Lower lobe of right lung (tissue), 2 donors: ENCODE measurements around the gene STAMBP. TPM values are rescaled to one million over a fixed set of nuclear protein-coding genes. Genes with fewer than 3 reads are reported as not detected.
"Not testable (repeated sequence)": the region's sequence is repeated elsewhere in the genome, so short reads cannot be mapped to it uniquely, and the experiment has no call there.

Experiments
- ATAC-seq, 2 donors: fragments of 200-7000 bp; cut with Tn5 transposase; one replicate each; pipeline ENCODE4 v1.9.1; 2020 to 2022; ENCODE audit warnings: mild to moderate bottlenecking in 2 of 2, moderate library complexity in 2 of 2
- DNase-seq: peaks from one replicate; pipeline ENCODE4 v3.0.0-alpha.2; 2020
- H3K27ac ChIP-seq: fragments of 200-600 bp; one replicate; pipeline ENCODE4 v1.8.0; 2022
- H3K27me3 ChIP-seq: fragments of 200-600 bp; one replicate; pipeline ENCODE4 v1.8.0; 2022; ENCODE audit warnings: low read depth
- H3K36me3 ChIP-seq: fragments of 200-600 bp; one replicate; pipeline ENCODE4 v1.8.0; 2022; ENCODE audit warnings: mild to moderate bottlenecking
- H3K4me1 ChIP-seq: fragments of 200-600 bp; one replicate; pipeline ENCODE4 v1.8.0; 2022
- H3K4me3 ChIP-seq: fragments of 200-600 bp; one replicate; pipeline ENCODE4 v1.8.0; 2022; ENCODE audit warnings: mild to moderate bottlenecking
- H3K9me3 ChIP-seq: fragments of 200-600 bp; one replicate; pipeline ENCODE4 v1.8.0; 2022
- intact Hi-C: fragments of 100-400 bp; cut with DNase I; formaldehyde crosslinking; loops from one replicate; pipeline ENCODE4 v1.11.0; 2022
- long read RNA-seq: library from polyadenylated mRNA; unstranded; transcript quantifications from one replicate; pipeline ENCODE4 v2.0.0, GENCODE V29; 2021
- total RNA-seq: library from RNA; stranded (reverse); fragmentation: NEBNext Ultra II Directional; extraction: Animal tissue kit (Norgen Biotek cat#: 25700); gene quantifications from one replicate; pipeline ENCODE4 v1.2.1, GENCODE V29; 2021
- TF ChIP-seq, protein P1 (sequence below): fragments of 200-600 bp; IDR thresholded peaks from one replicate; pipeline ENCODE4 v1.8.0; 2022; ENCODE audit warnings: antibody characterized with exemption, mild to moderate bottlenecking
- donor health status: DM: no; HTN: yes; CAD: no; lungs with severe emphysema.

The STAMBP gene
- total RNA-seq: 31.3 TPM
- long read RNA-seq, full-length matches to known transcripts: 21 of 45 reads
- long read RNA-seq, partial matches to known transcripts: 4 of 45 reads
- long read RNA-seq, other reads (novel, unspliced or antisense): 20 of 45 reads

- no peaks in the 10 kb centered on the region for H3K27me3 ChIP-seq
- peak; percentile 97 for DNase-seq
- intact Hi-C loops: no loop called here
- H3K27ac ChIP-seq: peak within 1 kb of the TSS; percentile 92
- peak; percentile 98 to 99 for ATAC-seq
- H3K36me3 ChIP-seq: peaks cover 25% of the 10 kb centered on the region
- H3K4me3 ChIP-seq: peak within 1 kb of the TSS; percentile 69
- no peaks in the 10 kb centered on the region for H3K9me3 ChIP-seq
- H3K4me1 ChIP-seq: peaks cover 21% of the 10 kb centered on the region
- TF ChIP-seq, protein P1, sequence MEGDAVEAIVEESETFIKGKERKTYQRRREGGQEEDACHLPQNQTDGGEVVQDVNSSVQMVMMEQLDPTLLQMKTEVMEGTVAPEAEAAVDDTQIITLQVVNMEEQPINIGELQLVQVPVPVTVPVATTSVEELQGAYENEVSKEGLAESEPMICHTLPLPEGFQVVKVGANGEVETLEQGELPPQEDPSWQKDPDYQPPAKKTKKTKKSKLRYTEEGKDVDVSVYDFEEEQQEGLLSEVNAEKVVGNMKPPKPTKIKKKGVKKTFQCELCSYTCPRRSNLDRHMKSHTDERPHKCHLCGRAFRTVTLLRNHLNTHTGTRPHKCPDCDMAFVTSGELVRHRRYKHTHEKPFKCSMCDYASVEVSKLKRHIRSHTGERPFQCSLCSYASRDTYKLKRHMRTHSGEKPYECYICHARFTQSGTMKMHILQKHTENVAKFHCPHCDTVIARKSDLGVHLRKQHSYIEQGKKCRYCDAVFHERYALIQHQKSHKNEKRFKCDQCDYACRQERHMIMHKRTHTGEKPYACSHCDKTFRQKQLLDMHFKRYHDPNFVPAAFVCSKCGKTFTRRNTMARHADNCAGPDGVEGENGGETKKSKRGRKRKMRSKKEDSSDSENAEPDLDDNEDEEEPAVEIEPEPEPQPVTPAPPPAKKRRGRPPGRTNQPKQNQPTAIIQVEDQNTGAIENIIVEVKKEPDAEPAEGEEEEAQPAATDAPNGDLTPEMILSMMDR: no peak
Observed at GRCh38 chr2:73828818-73829570, at the start of gene STAMBP. STAMBP (plus strand) TSS chr2:73828961; CDS start chr2:73830857, 1,896 bp downstream.

DNA sequence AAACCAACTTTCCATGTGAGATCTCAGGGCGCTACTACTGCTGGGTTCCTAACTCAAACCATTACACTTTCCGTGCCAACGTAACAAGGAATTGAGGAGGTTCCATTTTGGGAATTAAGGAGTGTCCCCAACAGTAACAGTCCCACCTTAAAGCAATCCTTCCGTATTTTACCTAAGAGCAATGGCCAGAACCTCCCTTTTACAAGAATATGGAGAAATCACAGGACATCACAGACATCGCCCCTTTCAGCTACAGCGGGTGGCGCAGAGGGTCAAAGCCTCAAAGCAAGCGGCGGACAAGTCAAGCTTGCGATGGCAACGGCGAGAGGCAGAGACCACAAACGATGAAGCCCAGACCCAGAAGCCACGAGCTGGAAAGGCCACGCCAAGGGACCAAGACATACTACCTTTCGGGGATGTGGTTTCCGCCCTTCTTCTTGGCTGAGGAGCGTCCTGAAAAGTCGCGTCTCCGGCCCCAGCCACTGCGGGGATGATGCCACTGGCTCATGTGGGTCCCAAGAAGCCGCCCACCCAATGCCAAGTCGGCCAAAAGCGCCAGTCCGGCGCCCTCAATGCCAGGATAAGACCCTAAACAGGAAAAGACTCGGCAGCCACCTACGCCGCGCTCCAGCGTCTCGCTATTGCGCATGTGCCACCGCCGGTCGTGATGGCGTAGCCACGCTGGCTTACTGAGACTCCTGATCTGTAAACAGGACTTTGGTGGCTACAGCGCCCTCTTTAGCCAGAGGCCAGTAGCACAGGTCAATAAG lies 49.1 kb upstream of the STAMBP start, which contains the start of gene DUSP11:
TSS of gene DUSP11 (minus strand) at position 637 of the 770 bp plus-strand sequence. CDS start at position 508, 129 bp downstream.
- ATAC-seq (peak; percentile 100), DNase-seq (peak; percentile 97)
- TF ChIP-seq, protein P1: peak; percentile 93
- peaks cover 28% of the 10 kb centered on the region for H3K36me3 ChIP-seq
- peaks cover 33% of the 10 kb centered on the region for H3K4me1 ChIP-seq
- peak within 1 kb of the TSS; percentile 95 for H3K27ac ChIP-seq
- intact Hi-C loops: no loop called here
- H3K27me3 ChIP-seq: peaks cover 4% of the 10 kb centered on the region
- no peaks in the 10 kb centered on the region for H3K9me3 ChIP-seq
- peak within 1 kb of the TSS; percentile 95 for H3K4me3 ChIP-seq

GRCh38 chr2:73780237-73780582 lies 48.6 kb upstream of the STAMBP start:
- H3K9me3 ChIP-seq: no peaks in the 10 kb centered on the region
- DNase-seq: no peak
- peaks cover 33% of the 10 kb centered on the region for H3K4me1 ChIP-seq
- TF ChIP-seq, protein P1: no peak
- ATAC-seq: no peak
- H3K27me3 ChIP-seq: peaks cover 4% of the 10 kb centered on the region
- intact Hi-C loops: no loop called here
- peaks cover 23% of the 10 kb centered on the region for H3K36me3 ChIP-seq
- peak overlapping the region; percentile 95 for H3K4me3 ChIP-seq
- H3K27ac ChIP-seq: peak overlapping the region; percentile 95

- intact Hi-C loops, H3K27me3 ChIP-seq, H3K36me3 ChIP-seq, H3K4me3 ChIP-seq, ATAC-seq, H3K27ac ChIP-seq, H3K9me3 ChIP-seq, DNase-seq: not testable (repeated sequence)
- peaks cover 14% of the 10 kb centered on the region for H3K4me1 ChIP-seq
Observed at GRCh38 chr2:73783402-73783801, 45.4 kb upstream of the STAMBP start.

GRCh38 chr2:73783883-73784282 lies 44.9 kb upstream of the STAMBP start, which contains the start of gene C2orf78:
C2orf78 (plus strand) TSS chr2:73784183; CDS start chr2:73784310, 127 bp downstream.
- H3K4me1 ChIP-seq, H3K4me3 ChIP-seq, H3K36me3 ChIP-seq, ATAC-seq, DNase-seq, H3K27ac ChIP-seq, intact Hi-C loops, H3K27me3 ChIP-seq, H3K9me3 ChIP-seq: not testable (repeated sequence)

DNA sequence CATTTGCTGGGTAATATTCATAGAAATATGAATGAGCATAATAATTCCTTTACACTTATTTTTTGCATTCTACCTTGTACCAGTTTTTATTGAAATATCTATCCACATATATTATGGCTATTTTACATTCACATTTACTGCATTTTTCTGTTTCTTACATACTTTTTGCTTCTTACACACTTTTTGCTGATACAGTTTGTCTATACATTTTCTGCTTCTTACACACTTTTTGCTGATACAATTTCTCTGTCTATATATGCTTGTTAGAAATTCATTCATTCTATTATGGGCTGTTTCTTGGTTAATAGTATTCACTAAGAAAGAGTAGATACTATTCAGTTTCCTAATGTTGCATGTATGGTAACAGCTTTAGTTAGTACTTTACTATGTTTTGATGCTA lies 16.9 kb upstream of the STAMBP start:
- Histone ChIP-seq H3K9me3 (no peaks in the 10 kb centered on the region), H3K27ac (no peak overlapping the region), H3K4me3 (no peak overlapping the region), H3K27me3 (peaks cover 8% of the 10 kb centered on the region), H3K36me3 (no peaks in the 10 kb centered on the region), H3K4me1 (no peaks in the 10 kb centered on the region)
- intact Hi-C loops: no loop called here
- DNase-seq: no peak
- ATAC-seq: no peak
- TF ChIP-seq, protein P1: no peak
